Liver (tissue), 3 donors: Measurements from ENCODE around the gene PDGFD.

ENCODE experiments used
- ATF3 ChIP-seq: IDR thresholded peaks from 2 replicates; pipeline ENCODE4 v1.6.1; 2016; ENCODE audit warnings: antibody characterized with exemption
- CTCF ChIP-seq: fragments of 150-350 bp; IDR thresholded peaks from 2 replicates; pipeline ENCODE4 v1.5.1; 2017; ENCODE audit warnings: improper control_type of control experiment, low read depth, low read length; ENCODE audit not compliant: missing input control
- EGR1 ChIP-seq, 2 donors: IDR thresholded peaks; 2 replicates each; pipeline ENCODE4 v1.6.1; 2016 to 2018; ENCODE audit warnings: antibody characterized with exemption in 2 of 2, low read depth in 2 of 2
- FOXA1 ChIP-seq: IDR thresholded peaks from 2 replicates; pipeline ENCODE4 v1.6.1; 2016; ENCODE audit warnings: antibody characterized with exemption
- GABPA ChIP-seq, 2 donors: IDR thresholded peaks in 1 of 2; conservative IDR thresholded peaks in 1 of 2; 2 replicates each; pipeline ENCODE4 v1.6.1; 2016; ENCODE audit warnings: antibody characterized with exemption in 2 of 2, mild to moderate bottlenecking in 1 of 2, moderate library complexity in 1 of 2
- JUND ChIP-seq, 2 donors: IDR thresholded peaks; 2 replicates each; pipeline ENCODE4 v1.6.1; 2016; ENCODE audit warnings: antibody characterized with exemption in 2 of 2
- MAX ChIP-seq: IDR thresholded peaks from 2 replicates; pipeline ENCODE4 v1.6.1; 2016; ENCODE audit warnings: antibody characterized with exemption
- RAD21 ChIP-seq, 2 donors: IDR thresholded peaks; 2 replicates each; pipeline ENCODE4 v1.6.1; 2016; ENCODE audit warnings: antibody characterized with exemption in 2 of 2, mild to moderate bottlenecking in 2 of 2
- REST ChIP-seq: IDR thresholded peaks from 2 replicates; pipeline ENCODE4 v1.6.1; 2016; ENCODE audit warnings: antibody characterized with exemption, mild to moderate bottlenecking
- RXRA ChIP-seq, 2 donors: IDR thresholded peaks; 2 replicates each; pipeline ENCODE4 v1.6.1; 2017 to 2018; ENCODE audit warnings: antibody characterized with exemption in 2 of 2, mild to moderate bottlenecking in 1 of 2
- TAF1 ChIP-seq: conservative IDR thresholded peaks from 2 replicates; pipeline ENCODE4 v1.6.1; 2016; ENCODE audit warnings: antibody characterized with exemption, mild to moderate bottlenecking
- YY1 ChIP-seq: IDR thresholded peaks from 2 replicates; pipeline ENCODE4 v1.6.1; 2016; ENCODE audit warnings: antibody characterized with exemption, mild to moderate bottlenecking
- donor health status: healthy.
- donor health status: healthy.

- TF ChIP-seq CTCF (no peak), MAX (no peak), JUND (IDR thresholded peaks at IDR 0.05) (no peak), EGR1 (IDR thresholded peaks at IDR 0.05; ENCODE audit: low read depth in 2 of 2) (no peak), YY1 (no peak), REST (no peak), TAF1 (no peak), ATF3 (no peak), RAD21 (IDR thresholded peaks at IDR 0.05) (no peak), FOXA1 (no peak), RXRA (IDR thresholded peaks at IDR 0.05) (no peak), GABPA (IDR thresholded peaks at IDR 0.05 in 1 of 2, conservative IDR thresholded peaks at IDR 0.05 in 1 of 2) (no peak)
Measured at GRCh38 chr11:104011044-104011443, 152.9 kb downstream of the PDGFD start.
